ENCODE results near the gene THOC6. TPM values are rescaled to one million over a fixed set of nuclear protein-coding genes. Genes with fewer than 3 reads are reported as not detected.

Gene THOC6
- total RNA-seq, 2 experiments from 2014 or later = 33.6 to 36.0 TPM

DNA sequence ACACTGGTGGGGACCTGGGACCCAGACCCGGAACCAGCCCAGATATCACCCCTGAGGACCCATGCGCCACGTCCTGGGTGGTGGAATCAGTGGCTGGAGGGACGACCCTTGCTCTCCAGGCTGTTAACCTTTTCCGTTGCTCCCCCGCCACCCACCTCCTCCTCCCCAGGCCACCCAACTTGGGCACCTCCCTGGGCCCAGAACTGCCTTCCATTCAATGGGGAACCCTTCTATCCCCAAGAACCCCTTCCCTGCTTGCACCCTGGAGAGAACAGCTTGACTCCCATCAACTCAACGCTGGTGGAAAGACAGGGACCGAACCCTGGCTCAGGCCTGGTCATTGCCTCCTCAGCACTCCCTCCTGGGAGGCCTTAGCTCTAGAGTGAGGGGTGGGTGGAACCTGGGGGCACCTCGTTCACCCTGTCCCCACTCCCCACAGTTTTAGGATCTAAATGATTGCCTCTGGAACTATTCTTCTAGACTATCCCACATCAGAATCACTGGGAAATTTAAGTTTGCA, 35.9 kb downstream of the THOC6 start:
- Histone ChIP-seq H3K27ac (ENCODE audit: low read depth, low read length, poor library complexity, severe bottlenecking) (no peak overlapping the region), H4K20me1 (ENCODE audit: insufficient read depth, low read length) (no peaks in the 10 kb centered on the region), H3K4me1 (ENCODE audit: insufficient read depth, low read length, poor library complexity, severe bottlenecking) (peaks cover 28% of the 10 kb centered on the region), H3K4me3 (ENCODE audit: low read depth, low read length, poor library complexity, severe bottlenecking) (peak overlapping the region; percentile 76), H3K36me3 (ENCODE audit: insufficient read depth, low read length) (no peaks in the 10 kb centered on the region), H3K79me2 (ENCODE audit: insufficient read depth, low read depth, low read length) (no peaks in the 10 kb centered on the region), H3K4me2 (ENCODE audit: low read length) (peak overlapping the region; percentile 75), H3K9me2 (ENCODE audit: insufficient read depth, low read length) (no peaks in the 10 kb centered on the region), H2AFZ (ENCODE audit: low read length) (peak overlapping the region; percentile 97), H3K9me3 (ENCODE audit: low read length) (no peaks in the 10 kb centered on the region)
- ChIA-PET POLR2A (no interaction called here), CTCF (ENCODE audit: unreplicated experiment) (interaction anchor here (0.6 to 1.9 kb wide), 4 partner anchors 26 to 75 kb away, joined by 3 to 12 read pairs (median 7); partner anchors contain the start of gene ZNF213)
- TF ChIP-seq, protein P1, sequence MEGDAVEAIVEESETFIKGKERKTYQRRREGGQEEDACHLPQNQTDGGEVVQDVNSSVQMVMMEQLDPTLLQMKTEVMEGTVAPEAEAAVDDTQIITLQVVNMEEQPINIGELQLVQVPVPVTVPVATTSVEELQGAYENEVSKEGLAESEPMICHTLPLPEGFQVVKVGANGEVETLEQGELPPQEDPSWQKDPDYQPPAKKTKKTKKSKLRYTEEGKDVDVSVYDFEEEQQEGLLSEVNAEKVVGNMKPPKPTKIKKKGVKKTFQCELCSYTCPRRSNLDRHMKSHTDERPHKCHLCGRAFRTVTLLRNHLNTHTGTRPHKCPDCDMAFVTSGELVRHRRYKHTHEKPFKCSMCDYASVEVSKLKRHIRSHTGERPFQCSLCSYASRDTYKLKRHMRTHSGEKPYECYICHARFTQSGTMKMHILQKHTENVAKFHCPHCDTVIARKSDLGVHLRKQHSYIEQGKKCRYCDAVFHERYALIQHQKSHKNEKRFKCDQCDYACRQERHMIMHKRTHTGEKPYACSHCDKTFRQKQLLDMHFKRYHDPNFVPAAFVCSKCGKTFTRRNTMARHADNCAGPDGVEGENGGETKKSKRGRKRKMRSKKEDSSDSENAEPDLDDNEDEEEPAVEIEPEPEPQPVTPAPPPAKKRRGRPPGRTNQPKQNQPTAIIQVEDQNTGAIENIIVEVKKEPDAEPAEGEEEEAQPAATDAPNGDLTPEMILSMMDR (conservative IDR thresholded peaks at IDR 0.05; ENCODE audit: low read length) = no peak
- no peak for TF ChIP-seq EZH2phosphoT487 (IDR thresholded peaks at IDR 0.05; ENCODE audit: borderline replicate concordance, low read depth, low read length)
- no peak for DNase-seq (ENCODE audit: low spot score)
- intact Hi-C loops (cut with micrococcal nuclease; ENCODE audit: unreplicated experiment) = loop anchor here (1.0 to 2.0 kb wide), 5 partner anchors 16 to 107 kb away; no protein-coding TSS in a partner anchor
- BruUV-seq (replicated peaks) = no TSS peak

DNA sequence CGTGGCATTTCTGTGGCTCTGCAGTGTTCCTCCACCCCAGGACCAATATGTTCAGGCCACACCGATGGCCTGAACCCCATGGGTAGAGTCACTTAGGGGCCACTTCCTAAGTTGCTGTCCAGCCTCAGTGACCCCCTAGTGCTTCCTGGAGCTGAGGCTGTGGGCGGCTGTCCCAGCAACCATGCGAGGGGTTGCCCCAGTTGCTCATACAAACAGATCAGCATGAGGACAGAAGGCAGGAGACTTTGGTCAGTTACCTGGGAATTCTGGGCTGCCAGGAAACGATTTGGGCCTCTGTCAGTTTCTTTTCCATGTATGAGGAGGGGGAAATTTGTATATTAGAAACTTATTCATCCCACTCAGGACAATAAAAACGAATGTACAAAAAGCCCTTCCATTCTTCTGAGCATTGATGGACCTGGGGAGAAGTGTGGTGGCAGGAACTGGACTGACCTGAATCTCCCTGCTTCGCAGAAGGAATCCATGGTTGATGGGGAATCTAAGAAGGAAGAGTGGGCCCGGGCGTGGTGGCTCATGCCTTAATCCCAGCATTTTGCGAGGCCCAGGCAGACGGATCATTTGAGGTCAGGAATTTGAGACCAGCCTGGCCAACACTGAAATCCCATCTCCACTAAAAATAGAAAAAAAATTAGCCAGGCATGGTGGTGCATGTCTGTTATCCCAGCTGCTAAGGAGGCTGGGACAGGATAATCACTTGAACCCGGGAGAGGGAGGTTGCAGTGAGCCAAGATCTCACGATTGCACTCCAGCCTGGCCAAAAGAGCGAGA, 36.7 kb downstream of the THOC6 start:
- H2AFZ ChIP-seq (ENCODE audit: low read length) = no peak overlapping the region
- POLR2A ChIA-PET = no interaction called here

More for the DNA sequence above, 36.7 kb downstream of the THOC6 start:
- no TSS peak for BruUV-seq (replicated peaks)
- TF ChIP-seq, protein P1 (conservative IDR thresholded peaks at IDR 0.05; ENCODE audit: low read length) = no peak
- TF ChIP-seq EZH2phosphoT487 (IDR thresholded peaks at IDR 0.05; ENCODE audit: borderline replicate concordance, low read depth, low read length) = no peak
- no peaks in the 10 kb centered on the region for H4K20me1 ChIP-seq (ENCODE audit: insufficient read depth, low read length)
- H3K4me1 ChIP-seq (ENCODE audit: insufficient read depth, low read length, poor library complexity, severe bottlenecking) = peaks cover 20% of the 10 kb centered on the region
- intact Hi-C loops (cut with micrococcal nuclease; ENCODE audit: unreplicated experiment) = no loop called here
- H3K27ac ChIP-seq (ENCODE audit: low read depth, low read length, poor library complexity, severe bottlenecking) = no peak overlapping the region
- no peaks in the 10 kb centered on the region for H3K9me2 ChIP-seq (ENCODE audit: insufficient read depth, low read length)
- no peaks in the 10 kb centered on the region for H3K9me3 ChIP-seq (ENCODE audit: low read length)
- H3K4me2 ChIP-seq (ENCODE audit: low read length) = no peak overlapping the region
- H3K79me2 ChIP-seq (ENCODE audit: insufficient read depth, low read depth, low read length) = no peaks in the 10 kb centered on the region
- CTCF ChIA-PET (ENCODE audit: unreplicated experiment) = no interaction called here
- no peak overlapping the region for H3K4me3 ChIP-seq (ENCODE audit: low read depth, low read length, poor library complexity, severe bottlenecking)
- no peak for DNase-seq (ENCODE audit: low spot score)
- no peaks in the 10 kb centered on the region for H3K36me3 ChIP-seq (ENCODE audit: insufficient read depth, low read length)

Measured in OCI-LY7 (cell line).